KMS-11 (cell line): ENCODE measurements around the gene TCF7L2.

Source experiments
- H2AFZ ChIP-seq: fragments of 200-600 bp; sonication (generic); 2 replicates; pipeline ENCODE4 v1.6.1; 2016; ENCODE audit warnings: antibody characterized with exemption, mixed run types, low read depth
- H3K27ac ChIP-seq: fragments of 200-600 bp; sonication (generic); 2 replicates; pipeline ENCODE4 v1.6.1; 2016; ENCODE audit warnings: mild to moderate bottlenecking, mixed run types
- H3K27me3 ChIP-seq: fragments of 200-600 bp; sonication (generic); 2 replicates; pipeline ENCODE4 v1.6.1; 2017; ENCODE audit warnings: mild to moderate bottlenecking, low read depth, mixed run types, moderate library complexity; ENCODE audit not compliant: insufficient read depth
- H3K36me3 ChIP-seq: fragments of 200-600 bp; sonication (generic); 2 replicates; pipeline ENCODE4 v1.6.1; 2017; ENCODE audit warnings: mild to moderate bottlenecking, mixed run types; ENCODE audit not compliant: insufficient read depth
- H3K4me1 ChIP-seq: fragments of 200-600 bp; sonication (generic); 2 replicates; pipeline ENCODE4 v1.6.1; 2016; ENCODE audit warnings: mild to moderate bottlenecking, low read depth, mixed run types; ENCODE audit not compliant: poor library complexity, severe bottlenecking
- H3K4me2 ChIP-seq: fragments of 200-600 bp; sonication (generic); 2 replicates; pipeline ENCODE4 v1.7.0; 2016; ENCODE audit warnings: mild to moderate bottlenecking, mixed run types
- H3K4me3 ChIP-seq: fragments of 200-600 bp; sonication (generic); IDR thresholded peaks from 2 replicates; pipeline ENCODE4 v1.6.1; 2017; ENCODE audit warnings: low read depth, low read length, mixed read lengths; ENCODE audit not compliant: insufficient read depth
- H3K79me2 ChIP-seq: fragments of 200-600 bp; sonication (generic); 2 replicates; pipeline ENCODE4 v1.6.1; 2016; ENCODE audit warnings: low read depth, mixed run types; ENCODE audit not compliant: insufficient read depth
- H3K9ac ChIP-seq: fragments of 200-600 bp; sonication (generic); 2 replicates; pipeline ENCODE4 v1.6.1; 2016; ENCODE audit warnings: mild to moderate bottlenecking, mixed run types
- H4K20me1 ChIP-seq: fragments of 200-600 bp; sonication (generic); 2 replicates; pipeline ENCODE4 v1.6.1; 2016; ENCODE audit warnings: mild to moderate bottlenecking, mixed run types; ENCODE audit not compliant: insufficient read depth
- CTCF ChIP-seq: fragments of 200-600 bp; sonication (generic); conservative IDR thresholded peaks from 2 replicates; pipeline ENCODE4 v1.6.1; 2017; ENCODE audit warnings: low read depth, mild to moderate bottlenecking, antibody characterized with exemption, low read length, moderate library complexity, mixed read lengths

The TCF7L2 gene

GRCh38 chr10:112958275-112958995 lies 8.4 kb downstream of the TCF7L2 start:
- H4K20me1 ChIP-seq = no peaks in the 10 kb centered on the region

GRCh38 chr10:112959207-112959838 lies 9.3 kb downstream of the TCF7L2 start:
- Histone ChIP-seq H3K4me1 (no peaks in the 10 kb centered on the region), H3K4me3 (no peak overlapping the region)

More at GRCh38 chr10:112958275-112958995, 8.4 kb downstream of the TCF7L2 start:
- Histone ChIP-seq H3K79me2 (no peaks in the 10 kb centered on the region), H3K4me3 (no peak overlapping the region), H2AFZ (no peak overlapping the region), H3K4me2 (no peak overlapping the region), H3K36me3 (no peaks in the 10 kb centered on the region), H3K27ac (no peak overlapping the region), H3K9ac (no peak overlapping the region), H3K27me3 (no peaks in the 10 kb centered on the region), H3K4me1 (no peaks in the 10 kb centered on the region)
- TF ChIP-seq CTCF = no peak

GRCh38 chr10:112960151-112960681 lies 10.2 kb downstream of the TCF7L2 start:
- no peak for TF ChIP-seq CTCF
- Histone ChIP-seq H3K4me2 (no peak overlapping the region), H3K4me3 (no peak overlapping the region), H3K27ac (no peak overlapping the region), H3K27me3 (no peaks in the 10 kb centered on the region), H3K36me3 (no peaks in the 10 kb centered on the region), H2AFZ (no peak overlapping the region), H3K79me2 (no peaks in the 10 kb centered on the region), H3K9ac (no peak overlapping the region), H3K4me1 (no peaks in the 10 kb centered on the region), H4K20me1 (no peaks in the 10 kb centered on the region)

More at GRCh38 chr10:112959207-112959838, 9.3 kb downstream of the TCF7L2 start:
- H3K79me2 ChIP-seq = no peaks in the 10 kb centered on the region
- H3K27ac ChIP-seq = no peak overlapping the region
- no peak overlapping the region for H2AFZ ChIP-seq
- H3K27me3 ChIP-seq = no peaks in the 10 kb centered on the region
- no peak overlapping the region for H3K4me2 ChIP-seq
- no peak for TF ChIP-seq CTCF
- no peaks in the 10 kb centered on the region for H4K20me1 ChIP-seq
- H3K9ac ChIP-seq = no peak overlapping the region
- no peaks in the 10 kb centered on the region for H3K36me3 ChIP-seq

- no peaks in the 10 kb centered on the region for H3K27me3 ChIP-seq
- H3K79me2 ChIP-seq = no peaks in the 10 kb centered on the region
- H4K20me1 ChIP-seq = no peaks in the 10 kb centered on the region
- H3K4me1 ChIP-seq = no peaks in the 10 kb centered on the region
- no peak for TF ChIP-seq CTCF
- no peak overlapping the region for H3K4me2 ChIP-seq
- no peaks in the 10 kb centered on the region for H3K36me3 ChIP-seq
- no peak overlapping the region for H3K4me3 ChIP-seq
- H2AFZ ChIP-seq = no peak overlapping the region
- H3K27ac ChIP-seq = no peak overlapping the region
- H3K9ac ChIP-seq = no peak overlapping the region
These were observed 11.6 kb downstream of the TCF7L2 start for GRCh38 chr10:112961609-112962008.
